KOPT-K1 (cell line): ENCODE data around the gene H2BK1.

ENCODE experiments used
- H3K27ac ChIP-seq: fragments of 200-600 bp; sonication (generic); 2 replicates; pipeline ENCODE4 v1.5.1; 2016; ENCODE audit warnings: antibody characterized with exemption, mild to moderate bottlenecking, low read depth, low read length; ENCODE audit not compliant: poor library complexity, severe bottlenecking
- H3K36me3 ChIP-seq: fragments of 200-600 bp; sonication (generic); 2 replicates; pipeline ENCODE4 v1.5.1; 2017; ENCODE audit warnings: antibody characterized with exemption, mild to moderate bottlenecking, low read length, moderate library complexity; ENCODE audit not compliant: insufficient read depth
- H3K9me3 ChIP-seq: fragments of 200-600 bp; sonication (generic); 2 replicates; pipeline ENCODE4 v1.5.1; 2017; ENCODE audit warnings: antibody characterized with exemption, low read length, mild to moderate bottlenecking; ENCODE audit not compliant: insufficient read depth, poor library complexity, severe bottlenecking

The H2BK1 gene

GRCh38 chr7:151248346-151249033 lies 38.2 kb upstream of the H2BK1 start, which contains the start of gene SMARCD3:
Gene SMARCD3 (minus strand): TSS chr7:151248694. CDS start chr7:151248562, 132 bp downstream.
- no peak within 1 kb of the TSS for H3K27ac ChIP-seq
- no peaks in the 10 kb centered on the region for H3K36me3 ChIP-seq
- no peaks in the 10 kb centered on the region for H3K9me3 ChIP-seq

GRCh38 chr7:151247611-151248345 lies 37.5 kb upstream of the H2BK1 start:
- H3K27ac ChIP-seq, result no peak overlapping the region
- no peaks in the 10 kb centered on the region for H3K9me3 ChIP-seq
- H3K36me3 ChIP-seq, result no peaks in the 10 kb centered on the region

- Histone ChIP-seq H3K36me3 (no peaks in the 10 kb centered on the region), H3K27ac (no peak overlapping the region), H3K9me3 (no peaks in the 10 kb centered on the region)
Measured at GRCh38 chr7:151246851-151247580, 36.7 kb upstream of the H2BK1 start.

- Histone ChIP-seq H3K36me3 (peaks cover 2% of the 10 kb centered on the region; the same call in 1 of the 2 replicates), H3K9me3 (no peaks in the 10 kb centered on the region), H3K27ac (no peak overlapping the region)
Measured at GRCh38 chr7:151246102-151246850, 36.0 kb upstream of the H2BK1 start.

GRCh38 chr7:151245360-151246101 lies 35.2 kb upstream of the H2BK1 start:
- Histone ChIP-seq H3K9me3 (no peaks in the 10 kb centered on the region), H3K36me3 (peaks cover 9% of the 10 kb centered on the region; the same call in 1 of the 2 replicates), H3K27ac (no peak overlapping the region)

- no peaks in the 10 kb centered on the region for H3K9me3 ChIP-seq
- no peak overlapping the region for H3K27ac ChIP-seq
- H3K36me3 ChIP-seq, result peaks cover 16% of the 10 kb centered on the region; the same call in 1 of the 2 replicates
Measured at GRCh38 chr7:151244841-151245346, 34.6 kb upstream of the H2BK1 start.

- Histone ChIP-seq H3K9me3 (no peaks in the 10 kb centered on the region), H3K36me3 (peaks cover 22% of the 10 kb centered on the region), H3K27ac (peak overlapping the region; percentile 65)
Measured at GRCh38 chr7:151244196-151244840, 34.0 kb upstream of the H2BK1 start.

GRCh38 chr7:151243408-151244195 lies 33.3 kb upstream of the H2BK1 start:
- Histone ChIP-seq H3K36me3 (peaks cover 29% of the 10 kb centered on the region), H3K27ac (peak overlapping the region; percentile 65)

GRCh38 chr7:151243045-151243349 lies 32.7 kb upstream of the H2BK1 start:
- Histone ChIP-seq H3K9me3 (no peaks in the 10 kb centered on the region), H3K27ac (peak overlapping the region; percentile 65), H3K36me3 (peaks cover 35% of the 10 kb centered on the region)

More at GRCh38 chr7:151243408-151244195, 33.3 kb upstream of the H2BK1 start:
- no peaks in the 10 kb centered on the region for H3K9me3 ChIP-seq

- Histone ChIP-seq H3K9me3 (no peaks in the 10 kb centered on the region), H3K36me3 (peaks cover 41% of the 10 kb centered on the region), H3K27ac (peak overlapping the region; percentile 65)
Measured at GRCh38 chr7:151242159-151243044, 32.1 kb upstream of the H2BK1 start.

- H3K27ac ChIP-seq, result no peak overlapping the region
- H3K36me3 ChIP-seq, result peaks cover 47% of the 10 kb centered on the region
- H3K9me3 ChIP-seq, result no peaks in the 10 kb centered on the region
Measured at GRCh38 chr7:151241755-151242096, 31.4 kb upstream of the H2BK1 start.

GRCh38 chr7:151240942-151241754 lies 30.9 kb upstream of the H2BK1 start:
- peaks cover 53% of the 10 kb centered on the region for H3K36me3 ChIP-seq
- no peaks in the 10 kb centered on the region for H3K9me3 ChIP-seq
- H3K27ac ChIP-seq, result no peak overlapping the region
